OCI-LY7 (cell line): Measurements from ENCODE around the gene KCND3.

ENCODE experiments used
- CTCF ChIP-seq: fragments of 200-600 bp; sonication (generic); conservative IDR thresholded peaks from 2 replicates; pipeline ENCODE4 v1.5.1; 2014; ENCODE audit warnings: mild to moderate bottlenecking, antibody characterized with exemption, low read length, moderate library complexity, mixed read lengths
- EZH2phosphoT487 ChIP-seq: fragments of 200-600 bp; sonication (generic); IDR thresholded peaks from 2 replicates; pipeline ENCODE4 v1.6.1; 2018; ENCODE audit warnings: low read depth, borderline replicate concordance, mild to moderate bottlenecking, mixed run types, antibody characterized with exemption, low read length, moderate library complexity, mixed read lengths

GRCh38 chr1:111953797-111954196 is 35.7 kb downstream of the KCND3 start:
- no peak for TF ChIP-seq EZH2phosphoT487
- no peak for TF ChIP-seq CTCF
